Chondrocyte (in vitro differentiated cells): ENCODE measurements around the gene KCNQ5. TPM values are rescaled to one million over a fixed set of nuclear protein-coding genes. Genes with fewer than 3 reads are reported as not detected.

ENCODE experiments used
- DNase-seq: peaks from one replicate; pipeline ENCODE4 v3.0.0; 2021; ENCODE audit warnings: mixed read lengths, low spot score
- H3K27ac Mint-ChIP-seq: one replicate; pipeline ENCODE4 v1.8.0; 2021; ENCODE audit warnings: mild to moderate bottlenecking, moderate library complexity, mixed read lengths; ENCODE audit not compliant: unreplicated experiment
- H3K27me3 Mint-ChIP-seq: 2 replicates; pipeline ENCODE4 v1.8.0; 2021; ENCODE audit warnings: low read depth, mixed read lengths
- H3K36me3 Mint-ChIP-seq: 2 replicates; pipeline ENCODE4 v1.8.0; 2021; ENCODE audit warnings: low read depth, mixed read lengths
- H3K4me1 Mint-ChIP-seq: 2 replicates; pipeline ENCODE4 v1.8.0; 2021; ENCODE audit warnings: low read depth, mild to moderate bottlenecking, mixed read lengths
- H3K4me3 Mint-ChIP-seq: one replicate; pipeline ENCODE4 v1.8.0; 2021; ENCODE audit warnings: mild to moderate bottlenecking, moderate library complexity, mixed read lengths; ENCODE audit not compliant: unreplicated experiment
- H3K9me3 Mint-ChIP-seq: 2 replicates; pipeline ENCODE4 v1.8.0; 2021; ENCODE audit warnings: low read depth, mixed read lengths
- CTCF ChIP-seq: fragments of 200-600 bp; sonication (generic); IDR thresholded peaks from 2 replicates; pipeline ENCODE4 v1.5.0; 2021; ENCODE audit warnings: antibody characterized with exemption, mild to moderate bottlenecking, moderate library complexity
- total RNA-seq: library from RNA; stranded (reverse); gene quantifications from 3 replicates; pipeline ENCODE4 v1.2.1, GENCODE V29; 2021

The KCNQ5 gene
- total RNA-seq, 1 donor from 2014 or later = 4.1 TPM

- no peaks in the 10 kb centered on the region for H3K27me3 Mint-ChIP-seq
- no peak overlapping the region for H3K4me3 Mint-ChIP-seq
- peaks cover 38% of the 10 kb centered on the region for H3K4me1 Mint-ChIP-seq
- peaks cover 5% of the 10 kb centered on the region for H3K9me3 Mint-ChIP-seq
- no peaks in the 10 kb centered on the region for H3K36me3 Mint-ChIP-seq
- H3K27ac Mint-ChIP-seq = no peak overlapping the region
- no peak for DNase-seq
- no peak for TF ChIP-seq CTCF
Measured at GRCh38 chr6:72757926-72758325, 136.1 kb downstream of the KCNQ5 start.

- no peak for DNase-seq
- peaks cover 5% of the 10 kb centered on the region for H3K9me3 Mint-ChIP-seq
- no peak for TF ChIP-seq CTCF
- no peaks in the 10 kb centered on the region for H3K27me3 Mint-ChIP-seq
- peaks cover 38% of the 10 kb centered on the region for H3K4me1 Mint-ChIP-seq
- no peak overlapping the region for H3K27ac Mint-ChIP-seq
- H3K4me3 Mint-ChIP-seq = no peak overlapping the region
- no peaks in the 10 kb centered on the region for H3K36me3 Mint-ChIP-seq
Measured at GRCh38 chr6:72758901-72759300, 137.0 kb downstream of the KCNQ5 start.

- Mint-ChIP-seq H3K27ac (peak overlapping the region; percentile 89), H3K27me3 (no peaks in the 10 kb centered on the region), H3K36me3 (no peaks in the 10 kb centered on the region), H3K9me3 (no peaks in the 10 kb centered on the region), H3K4me1 (peaks cover 38% of the 10 kb centered on the region), H3K4me3 (peak overlapping the region; percentile 47)
- no peak for DNase-seq
- TF ChIP-seq CTCF = no peak
Measured at GRCh38 chr6:72760114-72760793, 138.4 kb downstream of the KCNQ5 start.

- DNase-seq = no peak
- no peaks in the 10 kb centered on the region for H3K27me3 Mint-ChIP-seq
- no peak overlapping the region for H3K27ac Mint-ChIP-seq
- H3K4me3 Mint-ChIP-seq = no peak overlapping the region
- peaks cover 30% of the 10 kb centered on the region for H3K4me1 Mint-ChIP-seq
- no peaks in the 10 kb centered on the region for H3K36me3 Mint-ChIP-seq
- H3K9me3 Mint-ChIP-seq = no peaks in the 10 kb centered on the region
- no peak for TF ChIP-seq CTCF
Measured at GRCh38 chr6:72761761-72762160, 139.9 kb downstream of the KCNQ5 start.

- no peaks in the 10 kb centered on the region for H3K4me1 Mint-ChIP-seq
- H3K4me3 Mint-ChIP-seq = no peak overlapping the region
- no peaks in the 10 kb centered on the region for H3K27me3 Mint-ChIP-seq
- no peak overlapping the region for H3K27ac Mint-ChIP-seq
- no peak for DNase-seq
- H3K9me3 Mint-ChIP-seq = no peaks in the 10 kb centered on the region
- no peaks in the 10 kb centered on the region for H3K36me3 Mint-ChIP-seq
- TF ChIP-seq CTCF = no peak
Measured at GRCh38 chr6:72769459-72770125, 147.7 kb downstream of the KCNQ5 start.
